Measurements from ENCODE around the gene TBC1D24. TPM values are rescaled to one million over a fixed set of nuclear protein-coding genes. Genes with fewer than 3 reads are reported as not detected.

Gene TBC1D24
- polyA plus RNA-seq, 1 donor, result 22.0 TPM

GRCh38 chr16:2449118-2449517, 25.8 kb upstream of the TBC1D24 start:
- DNase-seq, result no peak

DNA sequence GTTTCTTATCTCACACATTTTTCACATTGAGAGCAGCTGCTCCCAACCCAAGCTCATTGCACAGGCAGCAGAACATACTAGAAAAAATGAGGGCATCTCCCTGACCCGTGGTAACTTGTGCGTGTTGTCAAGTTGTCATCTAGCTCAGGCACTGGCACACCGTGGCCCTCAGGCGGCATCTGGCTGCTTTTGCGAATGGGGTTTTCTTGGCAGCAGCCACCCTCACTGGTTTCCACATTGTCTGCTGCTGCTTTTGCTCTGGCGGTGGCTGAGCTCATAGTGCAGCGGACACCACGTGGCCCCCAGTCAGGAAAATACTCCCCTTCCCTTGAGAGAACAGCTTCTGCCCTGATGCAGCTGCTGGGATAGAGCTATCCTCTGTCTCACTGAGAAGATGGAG, 24.4 kb upstream of the TBC1D24 start:
- no peak for DNase-seq

- no peak for DNase-seq
Measured at GRCh38 chr16:2450975-2451381, 23.9 kb upstream of the TBC1D24 start.

GRCh38 chr16:2451851-2452320, 23.0 kb upstream of the TBC1D24 start:
- DNase-seq, result no peak

DNA sequence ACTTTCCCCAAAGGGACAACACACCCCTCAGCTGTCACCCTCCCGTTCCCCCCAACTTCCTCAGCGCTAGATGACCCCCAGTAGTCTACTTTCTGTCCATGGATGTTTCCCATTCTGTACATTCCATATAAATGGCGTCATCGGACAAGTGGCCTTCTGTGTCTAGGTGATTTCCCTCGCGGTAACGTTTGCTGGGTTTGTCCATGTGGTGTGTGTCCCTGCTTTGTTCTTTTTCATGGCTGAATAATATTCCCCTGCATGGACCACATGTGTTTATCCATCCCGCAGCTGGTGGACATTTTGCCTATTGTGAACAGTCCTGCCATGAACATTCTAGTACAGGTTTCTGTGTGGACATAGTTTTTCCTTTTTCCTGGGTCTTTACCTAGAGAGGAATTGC, 22.3 kb upstream of the TBC1D24 start:
- DNase-seq, result no peak

- DNase-seq, result no peak
Measured at GRCh38 chr16:2455081-2455845, 19.7 kb upstream of the TBC1D24 start.

GRCh38 chr16:2456551-2457153, 18.3 kb upstream of the TBC1D24 start:
- no peak for DNase-seq

DNA sequence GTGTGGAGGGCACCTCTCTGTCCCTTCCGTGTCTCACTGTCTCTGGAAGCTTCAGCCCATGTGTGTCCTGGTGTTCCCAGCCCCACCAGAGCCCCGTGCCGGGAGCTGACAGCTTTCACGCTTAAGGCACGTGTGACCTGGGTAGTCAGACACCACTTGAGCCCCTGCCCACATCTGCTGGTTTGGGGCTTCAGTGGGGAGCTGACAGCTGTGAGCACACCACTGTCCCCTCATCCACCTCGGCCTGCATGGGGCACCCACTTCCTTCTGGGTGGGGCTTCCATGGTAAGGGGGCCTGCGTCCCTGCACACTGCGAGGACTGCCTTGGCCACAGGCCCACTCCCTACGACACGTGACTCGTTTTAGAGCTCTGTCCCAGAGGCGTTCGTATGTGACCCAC, 17.7 kb upstream of the TBC1D24 start:
- DNase-seq, result no peak

DNA sequence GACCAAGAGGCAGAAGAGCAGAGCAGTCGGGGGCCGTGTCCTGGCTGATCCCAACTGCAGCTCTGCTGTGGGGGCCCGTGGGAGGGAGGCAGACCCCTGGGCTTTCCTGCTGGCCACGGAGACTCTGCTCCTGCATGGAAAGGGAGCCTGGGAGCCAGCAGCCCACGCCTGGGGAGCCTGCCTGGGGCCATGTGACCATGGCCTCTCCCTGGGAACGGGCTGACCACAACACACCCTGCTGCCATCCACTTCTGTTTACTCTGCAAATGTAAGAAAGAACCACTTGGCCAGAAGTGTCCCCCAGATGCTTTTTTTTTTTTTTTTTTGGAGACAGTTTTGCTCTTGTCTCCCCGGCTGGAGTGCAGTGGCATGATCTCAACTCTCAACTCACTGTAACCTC, 17.0 kb upstream of the TBC1D24 start:
- no peak for DNase-seq

- DNase-seq, result no peak
Measured at GRCh38 chr16:2458887-2459646, 15.9 kb upstream of the TBC1D24 start.

- peak; percentile 94 for DNase-seq
Measured at GRCh38 chr16:2459647-2460390, 15.1 kb upstream of the TBC1D24 start, which contains the start of gene TEDC2. TSS of gene TEDC2 (plus strand) at chr16:2460109. CDS start at chr16:2460145, 36 bp downstream.

- no peak for DNase-seq
Measured at GRCh38 chr16:2460391-2460713, 14.6 kb upstream of the TBC1D24 start.

- no peak for DNase-seq
Measured at GRCh38 chr16:2460916-2461315, 14.0 kb upstream of the TBC1D24 start.

- no peak for DNase-seq
Measured at GRCh38 chr16:2462031-2462866, 12.7 kb upstream of the TBC1D24 start.

DNA sequence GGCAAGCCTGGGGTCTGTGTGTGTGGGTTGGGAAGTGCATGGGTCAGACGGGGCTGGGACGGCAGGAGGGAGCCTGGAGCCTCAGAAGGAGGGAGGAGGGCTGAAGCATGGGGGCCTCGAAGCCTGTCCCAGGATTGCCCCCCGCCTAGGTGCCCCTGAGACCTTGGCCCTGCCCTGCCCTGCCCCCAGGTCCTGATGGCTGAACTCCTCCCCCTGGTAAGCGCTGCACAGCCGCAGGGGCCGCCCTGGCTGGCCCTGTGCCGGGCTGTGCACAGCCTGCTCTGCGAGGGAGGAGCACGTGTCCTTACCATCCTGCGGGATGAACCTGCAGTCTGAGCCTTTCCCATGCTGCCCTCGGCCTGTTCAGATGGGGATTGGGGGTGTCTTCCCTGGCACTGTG, 10.6 kb upstream of the TBC1D24 start:
- DNase-seq, result no peak

DNA sequence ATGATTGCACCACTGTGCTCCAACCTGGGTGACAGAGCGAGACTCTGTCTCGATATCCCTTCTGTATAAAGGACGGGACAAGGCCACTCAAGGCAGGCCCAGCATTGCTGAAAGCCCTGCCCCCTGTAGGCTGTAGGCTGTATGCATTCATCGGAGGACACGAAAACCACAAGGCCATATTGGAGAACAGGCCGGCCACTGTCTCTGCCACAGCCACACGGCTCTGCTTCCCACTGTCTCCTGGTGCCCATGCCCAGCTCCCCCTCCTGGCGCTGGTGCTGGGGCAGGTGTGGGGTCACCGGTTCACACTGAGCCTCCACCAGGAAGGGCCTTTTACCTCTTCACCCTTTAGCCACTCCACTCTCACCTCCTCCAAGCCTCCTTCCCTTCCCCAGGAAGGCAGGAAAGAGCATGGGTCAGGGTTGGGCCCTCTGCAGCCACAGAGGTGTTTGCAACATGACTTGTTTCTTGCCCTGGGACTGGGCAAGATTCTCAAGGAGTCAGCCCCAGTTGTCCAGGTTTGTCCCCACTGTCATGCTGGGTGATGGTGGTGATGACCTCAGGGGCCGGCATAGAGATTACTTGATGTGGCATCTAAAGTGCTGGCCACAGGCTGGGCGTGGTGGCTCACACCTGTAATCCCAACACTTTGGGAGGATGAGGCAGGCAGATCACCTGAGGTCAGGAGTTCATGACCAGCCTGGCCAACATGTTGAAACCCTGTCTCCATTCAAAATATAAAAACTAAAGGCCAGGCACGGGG, 9.1 kb upstream of the TBC1D24 start:
- no peak for DNase-seq

DNA sequence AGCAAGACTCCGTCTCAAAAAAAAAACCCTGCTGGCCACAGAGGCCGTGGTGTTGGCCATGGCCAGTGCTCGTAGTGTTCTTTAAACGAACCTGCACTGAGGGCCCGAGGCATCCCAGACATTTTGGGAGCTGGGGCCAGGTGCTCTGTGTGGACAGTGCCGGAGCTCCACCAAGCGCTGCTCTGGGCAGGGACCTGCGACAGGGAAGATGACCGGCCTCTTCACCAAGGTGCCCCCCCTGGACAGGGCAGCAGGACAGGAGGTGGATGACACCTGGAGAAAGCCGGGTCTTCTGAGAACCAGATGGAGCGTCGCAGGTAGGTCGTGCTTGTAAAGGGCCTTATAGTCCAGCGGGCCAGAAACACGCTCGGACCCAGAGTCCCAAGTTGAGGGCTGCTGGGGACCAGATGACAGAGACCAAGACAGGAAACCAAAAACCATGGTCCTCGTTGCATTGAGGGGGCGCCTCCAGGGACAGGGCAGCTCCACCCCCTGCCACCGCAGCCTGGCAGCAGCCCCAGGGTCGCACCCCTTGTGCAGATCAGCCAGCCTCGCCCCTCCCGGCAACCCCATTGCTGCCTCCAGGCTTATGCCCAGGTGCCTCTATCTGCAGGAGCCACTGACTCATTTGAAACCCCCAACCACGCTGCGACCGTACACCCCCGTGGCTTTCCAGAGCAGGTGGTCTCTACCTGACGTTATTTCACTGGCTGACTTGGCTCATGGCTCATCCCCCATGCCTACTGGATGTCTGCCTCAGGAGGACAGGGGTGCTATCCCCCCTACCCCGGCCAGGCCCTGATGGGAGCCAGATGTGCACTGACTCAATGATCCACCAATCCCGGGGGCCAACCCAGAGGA, 8.0 kb upstream of the TBC1D24 start:
- DNase-seq, result no peak

DNA sequence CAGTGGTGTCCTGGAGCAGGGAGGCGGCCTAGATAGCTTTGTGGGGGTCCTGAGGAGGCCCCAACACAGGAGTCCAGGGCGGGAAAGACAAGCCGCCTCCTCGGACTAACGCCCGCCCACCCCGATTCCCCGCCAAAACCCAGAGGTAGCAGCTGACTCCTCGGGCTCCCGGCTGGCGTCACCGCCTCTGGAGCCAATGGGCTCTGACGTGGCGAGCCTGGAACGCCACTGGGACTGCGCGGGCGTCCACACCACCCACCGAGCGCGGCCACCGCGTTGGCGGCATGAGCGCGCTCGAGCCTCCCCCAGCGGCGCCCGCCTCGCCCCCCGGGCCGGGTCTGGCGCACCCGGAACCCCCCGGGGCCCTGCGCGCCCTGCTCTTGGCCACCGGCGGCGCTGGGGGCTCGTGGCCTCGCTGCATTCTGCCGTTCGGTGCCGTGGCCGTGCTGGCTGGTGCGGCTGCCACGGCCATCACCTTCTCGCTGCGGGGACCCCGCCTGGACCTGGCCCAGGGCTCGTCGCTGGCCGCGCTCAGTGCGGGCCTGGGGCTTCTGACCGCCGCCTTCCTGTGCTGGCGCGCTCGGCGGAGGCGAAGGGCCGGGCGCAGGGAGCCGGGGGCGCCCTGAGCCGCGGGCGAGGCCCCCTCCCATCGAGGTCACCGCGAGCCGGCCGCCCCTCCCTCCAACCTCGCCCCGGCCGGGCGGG, 7.2 kb upstream of the TBC1D24 start:
- DNase-seq, result no peak

- no peak for DNase-seq
Measured at GRCh38 chr16:2468233-2468724, 6.6 kb upstream of the TBC1D24 start.
